NOMO-1 treated with DMSO at 0.1 percent for 48 hours (cell line): ENCODE measurements around the gene UGT1A1.

Source experiments
- DNase-seq: peaks from one replicate; lab custom pipeline; 2025; ENCODE audit not compliant: unreplicated experiment; lab: John Stamatoyannopoulos, UW

The UGT1A1 gene

GRCh38 chr2:233814056-233814835 lies 54.2 kb downstream of the UGT1A1 start:
- no peak for DNase-seq

- DNase-seq: no peak
Measured at GRCh38 chr2:233815861-233816260, 55.8 kb downstream of the UGT1A1 start.

DNA sequence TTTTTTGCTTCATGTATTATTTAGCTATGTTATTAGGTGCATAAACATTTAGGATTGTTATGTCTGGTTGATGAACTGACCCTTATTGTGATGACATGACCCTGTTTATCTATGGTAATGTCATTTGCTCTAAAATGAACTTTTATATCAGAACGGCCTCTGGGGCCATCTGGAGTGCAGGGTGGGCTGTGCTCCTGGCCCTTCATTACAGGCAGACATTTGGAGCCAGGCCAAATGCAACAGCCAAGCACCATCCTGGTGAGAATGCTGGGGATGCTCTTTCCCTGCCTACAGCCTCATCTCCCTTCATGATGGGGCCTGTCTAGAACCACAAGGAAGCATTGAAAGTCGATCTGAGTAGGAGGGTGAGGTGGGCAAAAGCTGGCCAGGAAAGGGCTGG lies 56.3 kb downstream of the UGT1A1 start:
- no peak for DNase-seq

GRCh38 chr2:233816771-233817170 lies 56.7 kb downstream of the UGT1A1 start:
- no peak for DNase-seq

DNA sequence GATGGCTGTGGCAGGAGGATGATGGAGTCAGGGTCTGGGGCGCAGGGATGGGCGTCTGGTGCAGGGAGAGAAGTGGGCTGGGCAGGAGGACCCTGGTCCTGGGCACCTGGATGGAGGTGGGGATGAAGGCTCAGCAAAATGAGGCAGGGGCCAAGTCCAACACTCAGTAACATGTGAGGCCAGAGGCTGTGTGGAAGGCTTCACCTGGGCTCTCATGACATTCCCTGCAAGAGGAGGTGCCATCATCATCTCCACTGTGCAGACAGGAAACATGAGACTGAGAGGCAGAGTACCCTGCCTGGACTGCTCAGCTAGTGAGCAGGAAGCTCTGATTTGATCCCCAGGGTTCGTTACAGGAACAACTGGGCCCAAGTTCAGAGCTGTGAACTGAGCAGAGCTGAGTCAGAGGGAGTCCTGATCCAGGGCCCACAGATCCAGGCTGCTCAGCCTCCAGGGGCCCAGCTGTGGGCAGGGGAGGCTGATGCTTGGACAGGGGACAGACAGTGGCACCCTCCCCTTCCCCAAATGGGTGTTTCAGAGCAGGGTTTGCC lies 57.4 kb downstream of the UGT1A1 start:
- no peak for DNase-seq

GRCh38 chr2:233817995-233818638 lies 58.0 kb downstream of the UGT1A1 start:
- no peak for DNase-seq

DNA sequence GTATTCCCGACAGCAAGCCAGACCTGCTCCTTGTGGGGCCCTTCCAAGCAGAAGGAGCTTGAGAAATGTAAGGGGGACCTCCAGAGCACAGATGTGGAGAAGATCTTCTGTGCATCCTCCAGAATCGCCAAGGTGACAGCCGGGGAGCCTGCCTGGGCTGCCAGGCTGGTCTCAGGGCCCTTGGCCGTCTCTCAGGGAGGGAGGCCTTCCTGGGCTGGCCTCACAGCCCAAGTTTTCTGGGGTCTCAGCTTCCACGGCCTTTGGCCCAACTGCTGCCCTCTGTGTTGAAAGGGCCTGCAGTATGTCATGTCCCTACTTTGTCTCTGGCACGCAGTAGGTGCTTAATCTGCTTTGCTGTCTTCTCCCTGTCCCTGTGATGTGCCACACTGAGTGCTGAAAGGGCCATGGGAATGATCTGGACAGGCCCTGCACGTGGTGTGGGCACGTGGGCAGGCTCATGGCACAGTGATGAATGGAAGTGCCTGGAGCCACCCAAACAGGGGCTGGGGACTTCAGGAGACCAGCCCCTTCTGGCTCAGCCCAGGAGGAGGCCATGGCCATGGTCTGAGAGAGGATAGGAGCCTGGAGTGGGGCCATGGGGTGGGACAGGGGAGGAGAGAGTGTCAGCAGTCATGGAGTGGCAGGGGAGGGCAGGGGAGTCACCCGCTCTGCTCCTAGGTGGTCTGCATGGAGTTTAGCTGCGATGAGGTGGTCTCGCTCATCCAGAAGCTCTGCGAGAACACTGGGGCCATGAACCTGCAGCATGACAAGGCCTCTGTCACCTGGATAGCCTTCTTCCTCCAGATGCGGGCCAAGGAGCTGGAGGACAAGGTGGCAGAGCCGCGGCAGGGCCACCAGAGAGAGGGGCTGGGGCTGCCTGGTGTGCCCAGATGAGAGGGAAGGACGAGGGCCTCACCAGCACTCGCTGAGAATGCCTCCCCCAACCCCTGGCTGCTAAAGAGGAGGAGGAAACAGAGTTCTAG lies 58.9 kb downstream of the UGT1A1 start:
- no peak for DNase-seq

DNA sequence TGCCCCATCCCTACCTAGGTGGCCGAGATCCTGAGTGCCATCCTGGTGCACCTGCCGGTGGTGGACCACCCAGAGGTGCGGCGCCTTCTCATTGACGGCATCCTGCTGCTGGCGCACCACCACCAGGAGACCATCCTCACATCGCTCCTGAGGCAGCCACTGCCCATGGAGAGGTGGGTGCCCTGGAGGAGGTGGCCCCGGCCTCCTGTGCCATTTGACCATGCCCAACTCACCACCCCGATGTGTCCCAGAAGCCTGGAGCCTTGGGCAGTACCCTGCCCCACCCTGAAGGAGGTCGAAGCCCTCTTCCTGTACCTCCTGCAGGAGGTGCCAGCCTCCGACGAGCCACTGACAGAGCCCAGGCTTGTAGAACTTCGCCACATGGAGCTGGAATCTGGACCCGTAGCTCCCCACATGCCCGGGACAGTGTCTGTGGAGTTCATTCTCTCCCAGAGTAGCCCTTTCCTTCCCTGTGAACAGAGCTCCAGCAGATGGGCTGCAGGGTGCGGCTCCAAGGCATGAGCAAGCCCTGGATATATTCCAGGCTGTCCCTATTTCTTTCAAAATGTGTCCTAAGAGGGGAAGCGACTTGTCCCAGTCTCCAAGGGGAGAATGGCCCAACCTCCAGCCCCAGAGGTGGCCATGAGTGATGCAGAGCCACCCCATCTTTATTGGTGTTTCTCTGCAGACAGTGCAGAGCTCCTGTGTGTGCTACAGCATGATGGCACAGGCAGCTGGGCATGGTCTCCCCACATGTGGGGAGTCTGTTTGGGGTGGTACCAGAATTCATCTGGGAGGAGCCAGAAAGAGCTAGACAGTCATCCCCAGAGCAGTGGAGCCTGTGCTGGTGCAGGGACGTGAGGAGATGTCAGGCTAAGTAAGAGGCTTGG lies 60.1 kb downstream of the UGT1A1 start:
- no peak for DNase-seq

- DNase-seq: no peak
Measured at GRCh38 chr2:233820774-233821105, 60.7 kb downstream of the UGT1A1 start.

DNA sequence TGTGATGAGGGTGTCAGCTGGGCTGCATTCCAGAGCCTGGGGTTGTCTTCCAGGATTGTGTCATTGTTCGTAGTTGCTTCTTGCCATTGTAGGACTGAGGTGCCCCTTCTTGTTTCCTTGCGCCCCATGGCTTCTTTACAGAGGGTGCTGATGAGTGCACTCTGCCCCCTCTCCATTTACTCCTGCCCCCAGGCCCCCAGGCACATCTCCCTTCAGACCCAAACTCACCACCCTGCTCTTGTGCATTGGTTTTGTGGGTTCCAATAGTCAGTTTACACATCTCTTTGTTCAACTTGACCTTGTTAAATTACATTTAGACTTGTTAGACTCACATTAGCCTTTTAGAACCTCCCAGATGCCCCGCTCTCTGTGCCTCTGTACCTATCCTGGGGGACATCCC lies 61.1 kb downstream of the UGT1A1 start:
- DNase-seq: no peak

GRCh38 chr2:233821709-233822100 lies 61.6 kb downstream of the UGT1A1 start:
- DNase-seq: no peak

DNA sequence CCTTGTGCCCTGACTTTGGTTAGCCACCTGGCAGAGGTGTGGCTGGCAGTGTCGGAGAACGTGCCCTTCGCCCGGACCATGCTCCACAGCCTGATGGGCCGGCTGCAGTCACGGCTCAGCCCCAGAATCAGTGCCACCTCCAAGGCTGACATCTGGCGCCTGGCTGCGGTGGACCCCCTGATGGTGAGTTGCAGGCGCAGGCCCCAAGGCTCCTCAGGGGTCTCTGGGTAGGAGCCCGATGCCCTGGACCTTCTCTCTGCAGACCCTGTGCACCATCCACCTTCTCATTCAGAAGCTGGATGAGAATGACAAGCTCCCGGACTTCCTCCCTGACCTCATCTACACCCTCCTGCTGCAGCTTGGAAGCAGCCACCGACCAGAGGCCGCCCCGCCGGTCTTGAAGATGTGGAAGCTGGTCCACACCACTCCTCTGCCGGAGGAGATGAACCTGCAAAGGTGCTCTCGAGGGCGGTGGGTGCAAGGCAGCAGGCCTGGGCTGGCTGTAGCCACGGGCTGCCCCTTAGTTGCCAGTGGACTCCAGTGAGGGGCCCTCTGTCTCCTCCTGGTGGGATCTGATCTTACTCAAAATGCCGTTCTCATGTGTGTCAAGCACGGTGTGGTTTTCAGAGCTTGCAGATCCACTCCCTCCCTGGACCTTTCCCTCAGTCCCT lies 62.2 kb downstream of the UGT1A1 start:
- no peak for DNase-seq
